GM18858 (cell line): Measurements from ENCODE around the gene MEI4.

ENCODE experiments used
- ATAC-seq: cut with Tn5 transposase; IDR thresholded peaks from one replicate; pipeline ENCODE4 v1.9.1; 2021; ENCODE audit not compliant: unreplicated experiment

Gene MEI4

DNA sequence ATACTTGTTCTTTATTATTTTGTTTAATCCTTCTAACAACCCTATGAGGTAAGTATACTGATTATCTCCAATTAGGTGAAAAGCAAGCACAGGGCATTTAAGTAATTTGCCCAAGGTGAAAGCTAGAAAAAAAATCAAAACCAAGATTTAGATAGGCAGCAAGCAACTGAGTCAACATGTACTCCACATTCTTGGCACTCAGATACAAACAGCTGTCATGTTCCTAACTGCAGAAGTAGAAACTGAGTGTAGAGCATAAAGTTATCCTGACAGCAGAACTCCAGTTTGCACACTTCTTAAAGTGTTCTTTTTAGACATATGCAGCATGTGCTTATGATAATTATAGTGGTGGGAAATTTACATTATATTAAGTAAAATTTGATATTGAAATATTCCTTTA, 278.1 kb downstream of the MEI4 start:
- no peak for ATAC-seq

DNA sequence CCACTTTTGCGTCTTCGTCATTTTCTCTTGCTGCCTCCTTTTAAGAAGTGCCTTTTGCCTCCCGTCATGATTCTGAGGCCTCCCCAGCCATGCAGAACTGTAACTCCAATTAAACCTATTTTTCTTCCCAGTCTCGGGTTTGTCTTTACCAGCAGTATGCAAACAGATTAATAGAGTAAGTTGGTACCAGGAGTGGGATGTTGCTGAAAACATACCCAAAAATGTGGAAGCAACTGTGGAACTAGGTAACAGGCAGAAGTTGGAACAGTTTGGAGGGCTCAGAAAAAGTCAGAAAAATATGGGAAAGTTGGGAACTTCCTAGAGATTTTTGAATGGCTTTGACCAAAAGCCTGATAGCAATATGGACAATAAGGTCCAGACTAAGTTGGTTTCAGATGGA, 309.2 kb downstream of the MEI4 start:
- no peak for ATAC-seq

DNA sequence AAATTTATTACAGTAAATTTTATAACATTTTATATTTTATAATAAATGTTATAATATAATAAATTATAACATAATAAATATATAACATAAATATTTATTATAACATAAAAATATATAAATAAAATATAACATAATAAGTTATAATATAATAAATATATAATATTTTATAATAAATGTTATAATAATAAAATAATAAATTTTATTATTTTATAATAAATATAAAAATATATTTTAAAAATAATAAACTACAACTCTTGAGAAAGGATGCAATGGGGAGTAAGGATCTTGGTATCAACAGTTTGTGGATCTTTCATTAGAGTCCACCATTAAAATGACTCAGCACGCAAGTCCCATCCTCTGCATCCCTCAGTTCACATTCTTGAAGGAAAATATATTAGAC, 312.6 kb downstream of the MEI4 start:
- no peak for ATAC-seq

DNA sequence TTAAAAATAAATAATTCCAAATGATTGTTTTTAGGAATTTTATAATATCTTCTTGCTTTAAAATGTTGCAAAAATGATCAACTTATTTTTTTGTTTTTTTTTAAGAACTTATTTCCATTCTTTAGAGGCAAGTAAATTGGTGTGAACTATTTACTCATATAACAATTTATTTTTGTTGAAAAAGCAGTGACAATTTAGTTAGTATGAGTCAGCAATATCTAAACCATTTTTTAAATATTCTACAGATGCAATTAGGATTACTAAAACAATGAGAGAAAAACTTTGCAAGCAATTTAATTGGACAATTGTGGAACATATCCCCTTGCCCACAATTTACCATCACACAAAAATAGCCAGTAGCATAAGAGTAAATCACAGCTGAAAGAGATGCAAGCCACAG, 319.5 kb downstream of the MEI4 start:
- no peak for ATAC-seq
